ENCODE data around the gene RGS3. TPM values are rescaled to one million over a fixed set of nuclear protein-coding genes. Genes with fewer than 3 reads are reported as not detected.

The RGS3 gene
- total RNA-seq, 1 experiment from 2014 or later: 71.1 TPM

DNA sequence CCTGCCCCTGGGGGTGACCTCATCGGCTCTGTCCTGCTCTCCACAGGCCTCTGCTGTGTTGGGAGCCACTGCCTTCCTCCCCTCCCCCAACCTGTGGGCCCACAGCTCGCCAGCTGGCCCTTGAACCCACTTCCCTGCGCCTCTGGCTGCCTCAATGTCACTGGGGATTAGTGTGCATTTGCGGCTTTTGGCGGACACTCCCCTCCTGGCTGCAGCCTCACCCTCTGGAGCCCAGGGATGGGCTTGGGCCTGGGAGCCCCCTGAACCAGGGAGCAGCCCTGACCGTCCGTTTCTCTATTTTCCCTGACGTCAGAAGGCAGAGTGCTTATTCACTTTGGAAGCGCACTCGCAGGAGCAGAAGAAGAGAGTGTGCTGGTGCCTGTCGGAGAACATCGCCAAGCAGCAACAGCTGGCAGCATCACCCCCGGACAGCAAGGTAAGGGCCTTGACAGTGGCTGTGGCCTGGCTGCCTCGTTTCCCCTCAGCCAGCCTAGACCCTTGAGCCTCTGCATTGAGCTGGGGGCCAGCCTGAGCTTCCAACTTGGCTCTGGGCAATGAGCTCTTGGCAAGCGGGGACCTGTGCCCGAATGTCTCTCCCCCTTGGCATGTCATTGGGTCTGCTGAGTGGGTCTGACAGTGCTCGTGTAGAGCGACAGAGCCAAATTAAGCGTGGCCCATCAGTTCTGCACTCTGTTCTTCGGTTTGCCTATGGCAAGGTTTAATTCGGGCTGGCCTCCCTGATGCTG is 73.1 kb downstream of the RGS3 start:
- no peak overlapping the region for H3K27ac Mint-ChIP-seq (ENCODE audit: unreplicated experiment)
- no peak overlapping the region for H3K4me3 ChIP-seq (ENCODE audit: low read depth, low read length)
- POLR2A ChIA-PET: interaction anchor here (0.7 kb wide), 1 partner anchor 54 kb away, joined by 3 read pairs; no protein-coding TSS in a partner anchor

DNA sequence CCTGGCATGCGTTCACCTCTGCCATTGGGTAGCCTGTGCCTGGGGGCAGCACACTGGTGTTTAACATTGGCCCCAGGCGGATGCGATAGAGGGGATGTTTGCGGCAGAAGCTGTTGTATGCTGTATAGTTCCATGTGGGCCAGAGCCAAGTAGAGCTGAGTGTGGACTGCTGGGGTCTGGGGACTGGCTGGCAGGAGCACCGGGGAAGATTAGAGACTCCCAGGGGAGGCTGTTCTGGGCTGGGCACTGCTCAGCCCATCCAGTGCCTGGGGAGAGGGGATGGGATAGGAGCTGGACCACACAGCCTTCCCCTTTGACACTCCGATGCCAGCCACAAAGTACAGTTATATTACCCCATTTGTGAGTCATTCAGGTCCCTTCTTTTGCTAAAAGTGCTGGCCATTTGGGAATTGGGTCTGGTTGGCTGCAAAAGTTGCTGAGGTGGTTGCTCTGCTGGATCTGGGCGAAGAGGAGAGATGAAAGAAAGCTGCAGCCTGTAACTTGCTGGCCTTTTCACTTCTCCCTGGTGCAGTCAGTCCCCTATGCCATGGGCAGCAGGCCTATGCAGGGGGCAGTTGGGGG is 73.8 kb downstream of the RGS3 start:
- H3K27me3 Mint-ChIP-seq (ENCODE audit: insufficient read depth, unreplicated experiment): no peaks in the 10 kb centered on the region
- no peaks in the 10 kb centered on the region for H3K27me3 ChIP-seq (replicated peaks; ENCODE audit: control insufficient read depth, insufficient read depth, low read length)
- ChIA-PET CTCF (no interaction called here), POLR2A (interaction anchor here (1.1 kb wide), 1 partner anchor 65 kb away, joined by 12 read pairs; no protein-coding TSS in a partner anchor)
- DNase-seq: peak in 1 of 2 experiments; percentile 2
- no TSS peak for BruUV-seq (replicated peaks)
- intact Hi-C loops (cut with micrococcal nuclease; ENCODE audit: unreplicated experiment): no loop called here
- no peaks in the 10 kb centered on the region for H3K9me3 ChIP-seq
- H3K9me3 Mint-ChIP-seq (ENCODE audit: unreplicated experiment): no peaks in the 10 kb centered on the region
- peaks cover 7% of the 10 kb centered on the region; the same call in 1 of the 2 replicates for H3K4me1 ChIP-seq
- H3K27ac Mint-ChIP-seq (ENCODE audit: unreplicated experiment): no peak overlapping the region
- H3K36me3 Mint-ChIP-seq (ENCODE audit: insufficient read depth, unreplicated experiment): peaks cover 50% of the 10 kb centered on the region
- TF ChIP-seq, protein P1, sequence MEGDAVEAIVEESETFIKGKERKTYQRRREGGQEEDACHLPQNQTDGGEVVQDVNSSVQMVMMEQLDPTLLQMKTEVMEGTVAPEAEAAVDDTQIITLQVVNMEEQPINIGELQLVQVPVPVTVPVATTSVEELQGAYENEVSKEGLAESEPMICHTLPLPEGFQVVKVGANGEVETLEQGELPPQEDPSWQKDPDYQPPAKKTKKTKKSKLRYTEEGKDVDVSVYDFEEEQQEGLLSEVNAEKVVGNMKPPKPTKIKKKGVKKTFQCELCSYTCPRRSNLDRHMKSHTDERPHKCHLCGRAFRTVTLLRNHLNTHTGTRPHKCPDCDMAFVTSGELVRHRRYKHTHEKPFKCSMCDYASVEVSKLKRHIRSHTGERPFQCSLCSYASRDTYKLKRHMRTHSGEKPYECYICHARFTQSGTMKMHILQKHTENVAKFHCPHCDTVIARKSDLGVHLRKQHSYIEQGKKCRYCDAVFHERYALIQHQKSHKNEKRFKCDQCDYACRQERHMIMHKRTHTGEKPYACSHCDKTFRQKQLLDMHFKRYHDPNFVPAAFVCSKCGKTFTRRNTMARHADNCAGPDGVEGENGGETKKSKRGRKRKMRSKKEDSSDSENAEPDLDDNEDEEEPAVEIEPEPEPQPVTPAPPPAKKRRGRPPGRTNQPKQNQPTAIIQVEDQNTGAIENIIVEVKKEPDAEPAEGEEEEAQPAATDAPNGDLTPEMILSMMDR (IDR thresholded peaks at IDR 0.05; ENCODE audit: insufficient read depth in 1 of 2, low read depth in 1 of 2, low read length in 1 of 2, severe bottlenecking in 1 of 2, unreplicated experiment in 1 of 2): no peak
- no peaks in the 10 kb centered on the region for H3K4me1 Mint-ChIP-seq (ENCODE audit: low read depth, unreplicated experiment)
- H3K36me3 ChIP-seq (ENCODE audit: control insufficient read depth, insufficient read depth, low read length): peaks cover 3% of the 10 kb centered on the region; the same call in 1 of the 2 replicates
- no peak overlapping the region for H3K4me3 Mint-ChIP-seq (ENCODE audit: unreplicated experiment)
- H3K4me3 ChIP-seq (ENCODE audit: low read depth, low read length): no peak overlapping the region

More for the DNA sequence above, 73.1 kb downstream of the RGS3 start:
- H3K36me3 ChIP-seq (ENCODE audit: control insufficient read depth, insufficient read depth, low read length): peaks cover 2% of the 10 kb centered on the region; the same call in 1 of the 2 replicates
- no TSS peak for BruUV-seq (replicated peaks)
- Mint-ChIP-seq H3K4me1 (ENCODE audit: low read depth, unreplicated experiment) (no peaks in the 10 kb centered on the region), H3K4me3 (ENCODE audit: unreplicated experiment) (no peak overlapping the region), H3K36me3 (ENCODE audit: insufficient read depth, unreplicated experiment) (peaks cover 50% of the 10 kb centered on the region), H3K27me3 (ENCODE audit: insufficient read depth, unreplicated experiment) (no peaks in the 10 kb centered on the region), H3K9me3 (ENCODE audit: unreplicated experiment) (no peaks in the 10 kb centered on the region)
- peak in 1 of 2 experiments; percentile 9 for DNase-seq
- H3K9me3 ChIP-seq: no peaks in the 10 kb centered on the region
- TF ChIP-seq, protein P1 (IDR thresholded peaks at IDR 0.05; ENCODE audit: insufficient read depth in 1 of 2, low read depth in 1 of 2, low read length in 1 of 2, severe bottlenecking in 1 of 2, unreplicated experiment in 1 of 2): no peak
- intact Hi-C loops (cut with micrococcal nuclease; ENCODE audit: unreplicated experiment): no loop called here
- H3K4me1 ChIP-seq: peaks cover 7% of the 10 kb centered on the region; the same call in 1 of the 2 replicates
- H3K27me3 ChIP-seq (replicated peaks; ENCODE audit: control insufficient read depth, insufficient read depth, low read length): no peaks in the 10 kb centered on the region
- CTCF ChIA-PET: no interaction called here

DNA sequence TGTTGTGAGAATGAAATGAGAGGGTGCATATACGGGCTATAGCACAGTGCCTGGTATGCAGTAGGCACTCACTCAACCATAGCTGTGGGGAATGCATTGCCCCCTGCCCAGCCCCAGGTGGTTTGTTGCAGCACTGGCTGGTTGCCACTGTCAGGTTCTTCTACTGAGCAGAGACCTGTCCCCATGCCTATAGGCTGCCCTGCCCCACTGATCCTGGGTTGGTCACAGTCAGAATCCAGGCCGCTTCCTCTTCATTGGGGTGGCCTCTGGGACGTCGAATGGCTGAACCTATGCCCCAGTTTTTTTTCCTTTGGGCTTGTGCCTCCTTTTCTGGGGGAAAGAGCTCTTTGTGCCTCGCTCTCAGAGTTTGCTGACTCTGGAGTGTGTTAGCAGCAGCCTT is 74.6 kb downstream of the RGS3 start:
- Mint-ChIP-seq H3K9me3 (ENCODE audit: unreplicated experiment) (no peaks in the 10 kb centered on the region), H3K4me1 (ENCODE audit: low read depth, unreplicated experiment) (no peaks in the 10 kb centered on the region), H3K27me3 (ENCODE audit: insufficient read depth, unreplicated experiment) (no peaks in the 10 kb centered on the region), H3K4me3 (ENCODE audit: unreplicated experiment) (no peak overlapping the region), H3K27ac (ENCODE audit: unreplicated experiment) (no peak overlapping the region), H3K36me3 (ENCODE audit: insufficient read depth, unreplicated experiment) (peaks cover 50% of the 10 kb centered on the region)
- Histone ChIP-seq H3K9me3 (no peaks in the 10 kb centered on the region), H3K27me3 (replicated peaks; ENCODE audit: control insufficient read depth, insufficient read depth, low read length) (no peaks in the 10 kb centered on the region), H3K4me3 (ENCODE audit: low read depth, low read length) (no peak overlapping the region), H3K36me3 (ENCODE audit: control insufficient read depth, insufficient read depth, low read length) (peaks cover 3% of the 10 kb centered on the region; the same call in 1 of the 2 replicates), H3K4me1 (peaks cover 7% of the 10 kb centered on the region; the same call in 1 of the 2 replicates)
- peak in 1 of 2 experiments; percentile 19 for DNase-seq
- intact Hi-C loops (cut with micrococcal nuclease; ENCODE audit: unreplicated experiment): no loop called here
- CTCF ChIA-PET: no interaction called here
- POLR2A ChIA-PET: interaction anchor here (1.1 kb wide), 1 partner anchor 64 kb away, joined by 12 read pairs; no protein-coding TSS in a partner anchor
- no TSS peak for BruUV-seq (replicated peaks)
- TF ChIP-seq, protein P1 (IDR thresholded peaks at IDR 0.05; ENCODE audit: insufficient read depth in 1 of 2, low read depth in 1 of 2, low read length in 1 of 2, severe bottlenecking in 1 of 2, unreplicated experiment in 1 of 2): no peak
